ENCODE results near the gene ZNF644. TPM values are rescaled to one million over a fixed set of nuclear protein-coding genes. Genes with fewer than 3 reads are reported as not detected.

ZNF644 gene
- total RNA-seq, 1 experiment from 2014 or later: 71.4 TPM

GRCh38 chr1:90911353-90911752, 110.5 kb downstream of the ZNF644 start (continued):
- no peak for TF ChIP-seq ZNF532 (CRISPR knock-in tag; IDR thresholded peaks at IDR 0.05; ENCODE audit: borderline replicate concordance)
- TF ChIP-seq ZNF281 (CRISPR knock-in tag; IDR thresholded peaks at IDR 0.05): no peak
- no peak for TF ChIP-seq ARID4B (CRISPR knock-in tag; IDR thresholded peaks at IDR 0.05; ENCODE audit: borderline replicate concordance)
- TF ChIP-seq ZNF425 (CRISPR knock-in tag; conservative IDR thresholded peaks at IDR 0.05): no peak
- TF ChIP-seq ZNF232 (CRISPR knock-in tag; IDR thresholded peaks at IDR 0.05): no peak
- TF ChIP-seq TEAD1 (CRISPR knock-in tag; IDR thresholded peaks at IDR 0.05): no peak
- no peak for TF ChIP-seq MYBL2 (CRISPR knock-in tag; IDR thresholded peaks at IDR 0.05)
- TF ChIP-seq NFYB (CRISPR knock-in tag; conservative IDR thresholded peaks at IDR 0.05; ENCODE audit: low read depth): no peak
- TF ChIP-seq SMAD4 (CRISPR knock-in tag; IDR thresholded peaks at IDR 0.05): no peak
- no peak for TF ChIP-seq ETV6 (CRISPR knock-in tag; IDR thresholded peaks at IDR 0.05)
- no peak for TF ChIP-seq ELF4 (CRISPR knock-in tag; IDR thresholded peaks at IDR 0.05; ENCODE audit: low read depth)
- no peak for TF ChIP-seq ATF2 (CRISPR knock-in tag; IDR thresholded peaks at IDR 0.05; ENCODE audit: borderline replicate concordance, low read depth)

All from WTC11 (cell line).